HL-60 (cell line): ENCODE data around the gene MYO3B.

Source experiments
- GABPA ChIP-seq: IDR thresholded peaks from 2 replicates; pipeline ENCODE4 v1.6.1; 2012; ENCODE audit warnings: low read depth
- POLR2AphosphoS5 ChIP-seq: IDR thresholded peaks from 2 replicates; pipeline ENCODE4 v1.6.1; 2012; ENCODE audit warnings: low read depth
- TF ChIP-seq, protein P1 (sequence below): IDR thresholded peaks from one replicate; pipeline ENCODE4 v1.5.1; 2011; ENCODE audit warnings: low read length, control low read depth, inconsistent platforms; ENCODE audit not compliant: insufficient read depth
- TF ChIP-seq, protein P2 (sequence below): IDR thresholded peaks from 2 replicates; pipeline ENCODE4 v1.6.1; 2012; ENCODE audit warnings: low read depth; ENCODE audit not compliant: insufficient replicate concordance

DNA sequence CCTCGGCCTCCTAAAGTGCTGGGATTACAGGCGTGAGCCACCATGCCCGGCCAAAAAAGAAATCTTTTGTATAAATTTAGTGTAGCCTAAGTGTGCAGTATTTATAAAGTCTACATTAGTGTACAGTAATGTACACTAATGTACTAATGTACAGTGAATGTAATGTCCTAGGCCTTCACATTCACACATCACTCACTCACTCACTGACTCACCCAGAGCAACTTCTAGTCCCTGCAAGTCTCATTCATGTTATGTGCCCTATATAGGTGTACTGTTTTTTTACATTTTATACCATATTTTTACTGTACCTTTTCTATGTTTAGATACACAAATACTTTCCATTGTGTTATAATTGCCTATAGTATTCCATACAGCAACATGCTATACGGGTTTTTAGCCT, 254.9 kb downstream of the MYO3B start:
- TF ChIP-seq, protein P1, sequence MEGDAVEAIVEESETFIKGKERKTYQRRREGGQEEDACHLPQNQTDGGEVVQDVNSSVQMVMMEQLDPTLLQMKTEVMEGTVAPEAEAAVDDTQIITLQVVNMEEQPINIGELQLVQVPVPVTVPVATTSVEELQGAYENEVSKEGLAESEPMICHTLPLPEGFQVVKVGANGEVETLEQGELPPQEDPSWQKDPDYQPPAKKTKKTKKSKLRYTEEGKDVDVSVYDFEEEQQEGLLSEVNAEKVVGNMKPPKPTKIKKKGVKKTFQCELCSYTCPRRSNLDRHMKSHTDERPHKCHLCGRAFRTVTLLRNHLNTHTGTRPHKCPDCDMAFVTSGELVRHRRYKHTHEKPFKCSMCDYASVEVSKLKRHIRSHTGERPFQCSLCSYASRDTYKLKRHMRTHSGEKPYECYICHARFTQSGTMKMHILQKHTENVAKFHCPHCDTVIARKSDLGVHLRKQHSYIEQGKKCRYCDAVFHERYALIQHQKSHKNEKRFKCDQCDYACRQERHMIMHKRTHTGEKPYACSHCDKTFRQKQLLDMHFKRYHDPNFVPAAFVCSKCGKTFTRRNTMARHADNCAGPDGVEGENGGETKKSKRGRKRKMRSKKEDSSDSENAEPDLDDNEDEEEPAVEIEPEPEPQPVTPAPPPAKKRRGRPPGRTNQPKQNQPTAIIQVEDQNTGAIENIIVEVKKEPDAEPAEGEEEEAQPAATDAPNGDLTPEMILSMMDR, result no peak
- no peak for TF ChIP-seq POLR2AphosphoS5
- TF ChIP-seq GABPA, result no peak
- TF ChIP-seq, protein P2, sequence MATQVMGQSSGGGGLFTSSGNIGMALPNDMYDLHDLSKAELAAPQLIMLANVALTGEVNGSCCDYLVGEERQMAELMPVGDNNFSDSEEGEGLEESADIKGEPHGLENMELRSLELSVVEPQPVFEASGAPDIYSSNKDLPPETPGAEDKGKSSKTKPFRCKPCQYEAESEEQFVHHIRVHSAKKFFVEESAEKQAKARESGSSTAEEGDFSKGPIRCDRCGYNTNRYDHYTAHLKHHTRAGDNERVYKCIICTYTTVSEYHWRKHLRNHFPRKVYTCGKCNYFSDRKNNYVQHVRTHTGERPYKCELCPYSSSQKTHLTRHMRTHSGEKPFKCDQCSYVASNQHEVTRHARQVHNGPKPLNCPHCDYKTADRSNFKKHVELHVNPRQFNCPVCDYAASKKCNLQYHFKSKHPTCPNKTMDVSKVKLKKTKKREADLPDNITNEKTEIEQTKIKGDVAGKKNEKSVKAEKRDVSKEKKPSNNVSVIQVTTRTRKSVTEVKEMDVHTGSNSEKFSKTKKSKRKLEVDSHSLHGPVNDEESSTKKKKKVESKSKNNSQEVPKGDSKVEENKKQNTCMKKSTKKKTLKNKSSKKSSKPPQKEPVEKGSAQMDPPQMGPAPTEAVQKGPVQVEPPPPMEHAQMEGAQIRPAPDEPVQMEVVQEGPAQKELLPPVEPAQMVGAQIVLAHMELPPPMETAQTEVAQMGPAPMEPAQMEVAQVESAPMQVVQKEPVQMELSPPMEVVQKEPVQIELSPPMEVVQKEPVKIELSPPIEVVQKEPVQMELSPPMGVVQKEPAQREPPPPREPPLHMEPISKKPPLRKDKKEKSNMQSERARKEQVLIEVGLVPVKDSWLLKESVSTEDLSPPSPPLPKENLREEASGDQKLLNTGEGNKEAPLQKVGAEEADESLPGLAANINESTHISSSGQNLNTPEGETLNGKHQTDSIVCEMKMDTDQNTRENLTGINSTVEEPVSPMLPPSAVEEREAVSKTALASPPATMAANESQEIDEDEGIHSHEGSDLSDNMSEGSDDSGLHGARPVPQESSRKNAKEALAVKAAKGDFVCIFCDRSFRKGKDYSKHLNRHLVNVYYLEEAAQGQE, result no peak
